IMR-90 (cell line): ENCODE measurements around the gene PEX14. TPM values are rescaled to one million over a fixed set of nuclear protein-coding genes. Genes with fewer than 3 reads are reported as not detected.

Source experiments
- ATAC-seq: fragments of 200-7000 bp; cut with Tn5 transposase; 2 replicates; pipeline ENCODE4 v1.9.1; 2020; ENCODE audit warnings: low read depth, mild to moderate bottlenecking, moderate library complexity
- BruUV-seq: library from RNA; stranded (reverse); fragments of 400-500 nt; replicated peaks from 2 replicates; lab custom pipeline; 2021; lab: Mats Ljungman, UMichigan
- CTCF ChIA-PET: fragments of 300-600 bp; formaldehyde crosslinking; extraction: SDS; loops from one replicate; lab custom pipeline; 2021; ENCODE audit warnings: antibody characterized with exemption; lab: Yijun Ruan, JAX
- POLR2A ChIA-PET: fragments of 300-600 bp; sonication (Branson Sonifier 250); formaldehyde crosslinking; loops from one replicate; lab custom pipeline; 2022; ENCODE audit warnings: antibody characterized with exemption; ENCODE audit not compliant: unreplicated experiment; lab: Charles Lee
- DNase-seq: peaks from one replicate; pipeline ENCODE4 v3.0.0; 2013
- H2AFZ ChIP-seq: replicated peaks from 2 replicates; pipeline ENCODE3; 2013; ENCODE audit warnings: low read length, mild to moderate bottlenecking; ENCODE audit not compliant: poor library complexity
- H2AK5ac ChIP-seq: 2 replicates; pipeline ENCODE4 v1.6.1; 2013; ENCODE audit warnings: low read depth, low read length, inconsistent platforms
- H2AK9ac ChIP-seq: replicated peaks from 2 replicates; pipeline ENCODE3; 2013; ENCODE audit warnings: mild to moderate bottlenecking, low read depth, low read length, moderate library complexity; ENCODE audit not compliant: poor library complexity
- H2BK120ac ChIP-seq: 2 replicates; pipeline ENCODE4 v1.6.1; 2013; ENCODE audit warnings: low read depth, low read length, inconsistent platforms
- H2BK15ac ChIP-seq: 3 replicates; pipeline ENCODE4 v1.6.1; 2013; ENCODE audit warnings: low read depth, low read length, inconsistent platforms
- H2BK20ac ChIP-seq: 2 replicates; pipeline ENCODE4 v1.6.1; 2013; ENCODE audit warnings: low read depth, mild to moderate bottlenecking, inconsistent platforms, low read length, moderate library complexity
- H2BK5ac ChIP-seq: 2 replicates; pipeline ENCODE4 v1.6.1; 2013; ENCODE audit warnings: mild to moderate bottlenecking, low read depth, low read length, inconsistent platforms; ENCODE audit not compliant: poor library complexity, severe bottlenecking
- H3K14ac ChIP-seq: replicated peaks from 2 replicates; pipeline ENCODE4 v1.6.1; 2013; ENCODE audit warnings: low read depth, low read length, inconsistent platforms
- H3K18ac ChIP-seq: 2 replicates; pipeline ENCODE4 v1.6.1; 2013; ENCODE audit warnings: low read depth, low read length, control low read depth
- H3K23ac ChIP-seq: 2 replicates; pipeline ENCODE4 v1.6.1; 2013; ENCODE audit warnings: low read depth, low read length, inconsistent platforms
- H3K27ac ChIP-seq: 2 replicates; pipeline ENCODE4 v1.5.1; 2013; ENCODE audit warnings: mild to moderate bottlenecking, control low read depth, low read length; ENCODE audit not compliant: insufficient read depth
- H3K27me3 ChIP-seq: 2 replicates; pipeline ENCODE4 v1.6.1; 2013; ENCODE audit warnings: low read length; ENCODE audit not compliant: control insufficient read depth, insufficient read depth
- H3K36me3 ChIP-seq: 2 replicates; pipeline ENCODE4 v1.6.1; 2013; ENCODE audit warnings: low read length, mixed read lengths; ENCODE audit not compliant: control insufficient read depth, insufficient read depth
- H3K4ac ChIP-seq: 2 replicates; pipeline ENCODE4 v1.6.1; 2013; ENCODE audit warnings: low read depth, low read length, inconsistent platforms
- H3K4me1 ChIP-seq: 2 replicates; pipeline ENCODE4 v1.6.1; 2013; ENCODE audit warnings: low read length, mixed read lengths; ENCODE audit not compliant: control insufficient read depth, insufficient read depth
- H3K4me2 ChIP-seq: 2 replicates; pipeline ENCODE4 v1.6.1; 2013; ENCODE audit warnings: low read depth, mild to moderate bottlenecking, control low read depth, low read length, moderate library complexity
- H3K4me3 ChIP-seq: 2 replicates; pipeline ENCODE4 v1.5.1; 2013; ENCODE audit warnings: low read depth, mild to moderate bottlenecking, control low read depth, low read length, moderate library complexity; ENCODE audit not compliant: insufficient read depth
- H3K56ac ChIP-seq: 2 replicates; pipeline ENCODE4 v1.6.1; 2013; ENCODE audit warnings: low read length, inconsistent platforms; ENCODE audit not compliant: insufficient read depth; ENCODE audit errors: extremely low read depth
- H3K79me1 ChIP-seq, 2 experiments: 2 replicates each; pipeline ENCODE4 v1.6.1; 2013; ENCODE audit warnings: low read length in 2 of 2, inconsistent platforms in 1 of 2, low read depth in 1 of 2
- H3K9ac ChIP-seq: 2 replicates; pipeline ENCODE4 v1.6.1; 2013; ENCODE audit warnings: low read depth, low read length, control low read depth
- H3K9me1 ChIP-seq: 2 replicates; pipeline ENCODE4 v1.6.1; 2013; ENCODE audit warnings: low read length, inconsistent platforms; ENCODE audit not compliant: insufficient read depth
- H3K9me3 ChIP-seq: 2 replicates; pipeline ENCODE4 v1.6.1; 2013; ENCODE audit warnings: low read length; ENCODE audit not compliant: control insufficient read depth, insufficient read depth
- H4K20me1 ChIP-seq: 2 replicates; pipeline ENCODE4 v1.6.1; 2013; ENCODE audit warnings: low read length, inconsistent platforms; ENCODE audit not compliant: insufficient read depth
- H4K5ac ChIP-seq: 2 replicates; pipeline ENCODE4 v1.6.1; 2013; ENCODE audit warnings: mild to moderate bottlenecking, low read depth, low read length, control low read depth
- H4K8ac ChIP-seq, 2 experiments: 2 replicates each; pipeline ENCODE4 v1.6.1; 2013; ENCODE audit warnings: low read depth in 2 of 2, low read length in 2 of 2, control low read depth in 1 of 2, inconsistent platforms in 1 of 2
- H4K91ac ChIP-seq: 2 replicates; pipeline ENCODE4 v1.6.1; 2013; ENCODE audit warnings: low read depth, low read length, inconsistent platforms; ENCODE audit not compliant: insufficient read depth
- CTCF ChIP-seq: conservative IDR thresholded peaks from 2 replicates; pipeline ENCODE4 v1.5.1; 2012; ENCODE audit warnings: mild to moderate bottlenecking, low read depth, low read length, improper control_type of control experiment
- MAFK ChIP-seq: IDR thresholded peaks from 2 replicates; pipeline ENCODE4 v1.6.1; 2012; ENCODE audit warnings: low read depth, low read length, improper control_type of control experiment
- MXI1 ChIP-seq: IDR thresholded peaks from 2 replicates; pipeline ENCODE4 v1.6.1; 2012; ENCODE audit warnings: low read depth, mild to moderate bottlenecking, low read length, moderate library complexity, borderline replicate concordance
- POLR2A ChIP-seq: IDR thresholded peaks from 2 replicates; pipeline ENCODE4 v1.6.1; 2012; ENCODE audit warnings: mild to moderate bottlenecking, low read depth, low read length
- SMC3 ChIP-seq: fragments of 150-350 bp; IDR thresholded peaks from 2 replicates; pipeline ENCODE4 v1.6.1; 2016; ENCODE audit warnings: low read depth, mild to moderate bottlenecking, antibody characterized with exemption, low read length, moderate library complexity
- WGBS, 2 experiments: methylation state at CpG; one replicate each; pipeline versions ENCODE4 v1.1.5 to v1.1.7; 2013; ENCODE audit warnings: missing lambda C conversion rate in 2 of 2; ENCODE audit not compliant: insufficient read length in 1 of 2; ENCODE audit errors: extremely low coverage in 2 of 2; 5-methylcytosine and 5-hydroxymethylcytosine counted together
- dilution Hi-C: fragments of 300-500 bp; cut with HindIII; formaldehyde crosslinking; loops from one replicate; pipeline ENCODE4 v1.14.3; 2018; ENCODE audit warnings: low sequenced_read_pairs; ENCODE audit not compliant: unreplicated experiment
- in situ Hi-C: fragments of 300-500 bp; cut with MboI; formaldehyde crosslinking; loops from 3 replicates; pipeline ENCODE4 v1.14.3; 2019; ENCODE audit warnings: low sequenced_read_pairs, inconsistent platforms, mixed read lengths
- intact Hi-C: fragments of 100-400 bp; cut with micrococcal nuclease; formaldehyde crosslinking; loops from 2 replicates; pipeline ENCODE4 v1.10.0; 2022
- polyA plus RNA-seq, 3 experiments: library from polyadenylated mRNA; depleted of rRNA; stranded (reverse); fragments of >200 nt; gene quantifications; 2 replicates each; pipeline ENCODE4 v1.2.3, GENCODE V29; 2012; ENCODE audit warnings: low replicate concordance in 1 of 3
- total RNA-seq: library from RNA; depleted of rRNA; stranded (reverse); fragments of >200 nt; gene quantifications from 2 replicates; pipeline ENCODE4 v1.2.3, GENCODE V29; 2012

PEX14 gene
- total and polyA plus RNA-seq, 2 of the 4 experiments (the other 2 are of a cell fraction) = 9.5 to 22.5 TPM

DNA sequence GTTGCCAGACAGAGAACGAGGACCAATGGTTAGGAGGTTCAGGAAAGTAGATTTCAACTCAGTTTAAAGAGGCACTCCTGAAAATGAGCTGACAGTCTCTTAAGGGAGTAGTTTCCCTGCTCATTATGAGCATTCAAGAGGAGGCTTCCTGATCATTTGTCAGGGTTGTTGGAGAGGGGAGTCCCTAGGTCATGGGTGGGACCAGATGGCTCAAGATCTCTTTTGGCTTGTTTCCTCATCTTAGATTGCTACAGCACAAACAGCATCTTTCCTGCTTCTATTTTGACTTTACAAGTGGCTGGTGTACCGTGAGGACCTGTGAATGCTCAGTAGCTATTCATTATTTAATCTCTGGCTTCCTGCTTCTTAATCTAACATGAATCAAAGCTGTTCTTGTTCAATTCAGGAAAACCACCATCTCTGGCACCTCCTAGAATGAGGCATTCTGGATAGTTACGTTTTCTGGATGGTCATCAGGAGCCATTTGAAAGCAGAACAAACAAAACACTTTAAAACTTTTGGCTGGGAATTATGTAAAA lies 47.6 kb downstream of the PEX14 start:
- ChIA-PET POLR2A (no interaction called here), CTCF (interaction anchor here (0.8 kb wide), 1 partner anchor 345 kb away, joined by 3 read pairs; no protein-coding TSS in a partner anchor)
- dilution Hi-C loops (no loop called here), intact Hi-C loops (no loop called here), in situ Hi-C loops (loop anchor here (10.0 kb wide), 1 partner anchor 172 kb away; no protein-coding TSS in a partner anchor)
- 0 out of 2 replicates have a peak, but pooled peaks cover 3% of the 10 kb centered on the region for H3K4me1 ChIP-seq
- H3K4me2 ChIP-seq = no peak overlapping the region
- no peak overlapping the region for H4K5ac ChIP-seq
- H3K9ac ChIP-seq = no peak overlapping the region
- H3K4ac ChIP-seq = no peak overlapping the region
- no peak overlapping the region for H2BK20ac ChIP-seq
- H3K9me3 ChIP-seq = no peaks in the 10 kb centered on the region
- H3K9me1 ChIP-seq = no peaks in the 10 kb centered on the region; the same call in 1 of the 2 replicates
- no TSS peak for BruUV-seq
- H3K23ac ChIP-seq = peak overlapping the region; percentile 29; the same call in 1 of the 2 replicates
- H3K27me3 ChIP-seq = no peaks in the 10 kb centered on the region
- no peak overlapping the region for H3K27ac ChIP-seq
- peaks cover 5% of the 10 kb centered on the region; the same call in 1 of the 2 replicates for H4K20me1 ChIP-seq
- H3K56ac ChIP-seq = no peak overlapping the region
- peaks cover 27 to 39% of the 10 kb centered on the region in 2 experiments for H3K79me1 ChIP-seq
- TF ChIP-seq SMC3 = no peak
- TF ChIP-seq MXI1 = no peak
- TF ChIP-seq MAFK = no peak
- no peak for TF ChIP-seq POLR2A
- TF ChIP-seq CTCF = no peak
- no peak overlapping the region for H3K14ac ChIP-seq
- DNase-seq (no peak), ATAC-seq (no peak)
- no peak overlapping the region for H4K8ac ChIP-seq
- H3K18ac ChIP-seq = no peak overlapping the region
- H3K4me3 ChIP-seq = no peak overlapping the region
- no peak overlapping the region for H2BK15ac ChIP-seq
- H2BK120ac ChIP-seq = no peak overlapping the region
- no peak overlapping the region for H4K91ac ChIP-seq
- WGBS, 2 experiments = 40% methylated on average over 1 of the region's 3 CpGs; no CpG with 5 or more reads in 1 of the 2 experiments
- H3K36me3 ChIP-seq = no peaks in the 10 kb centered on the region
- no peak overlapping the region for H2AK5ac ChIP-seq
- H2AFZ ChIP-seq = no peak overlapping the region
- no peak overlapping the region for H2AK9ac ChIP-seq
- H2BK5ac ChIP-seq = no peak overlapping the region
